ENCODE data around the gene LTB.

GRCh38 chr6:31631681-31632278 is 49.6 kb upstream of the LTB start:
- TF ChIP-seq TSHZ2 (CRISPR knock-in tag; IDR thresholded peaks at IDR 0.05) (no peak), ZFP30 (CRISPR knock-in tag; IDR thresholded peaks at IDR 0.05) (no peak), TOX (CRISPR knock-in tag; IDR thresholded peaks at IDR 0.05; ENCODE audit: borderline replicate concordance) (no peak), PPARA (CRISPR knock-in tag; IDR thresholded peaks at IDR 0.05; ENCODE audit: borderline replicate concordance) (no peak), ISL1 (CRISPR knock-in tag; IDR thresholded peaks at IDR 0.05) (no peak)
